Mesendoderm (in vitro differentiated cells): ENCODE data around the gene RBM4B.

Experiments
- DNase-seq: peaks from one replicate; pipeline ENCODE4 v3.0.0; 2013
- H2AK5ac ChIP-seq: 2 replicates; pipeline ENCODE4 v1.6.1; 2013; ENCODE audit warnings: low read length, inconsistent platforms
- H2BK120ac ChIP-seq: 2 replicates; pipeline ENCODE4 v1.6.1; 2013; ENCODE audit warnings: low read depth, mild to moderate bottlenecking, low read length, moderate library complexity, mixed read lengths
- H2BK15ac ChIP-seq: replicated peaks from 2 replicates; pipeline ENCODE4 v1.6.1; 2013; ENCODE audit warnings: low read depth, mild to moderate bottlenecking, moderate library complexity
- H2BK5ac ChIP-seq: 2 replicates; pipeline ENCODE4 v1.6.1; 2013; ENCODE audit warnings: low read length, inconsistent platforms
- H3K18ac ChIP-seq: 2 replicates; pipeline ENCODE4 v1.6.1; 2013; ENCODE audit warnings: mild to moderate bottlenecking, low read length, mixed read lengths
- H3K23ac ChIP-seq: one replicate; pipeline ENCODE4 v1.6.1; 2013; ENCODE audit warnings: low read length
- H3K27ac ChIP-seq: 2 replicates; pipeline ENCODE4 v1.5.1; 2013; ENCODE audit warnings: low read depth, mild to moderate bottlenecking, inconsistent platforms, low read length, moderate library complexity
- H3K27me3 ChIP-seq: 2 replicates; pipeline ENCODE4 v1.6.1; 2013; ENCODE audit warnings: low read length, control low read depth, mild to moderate bottlenecking, inconsistent platforms; ENCODE audit not compliant: insufficient read depth, poor library complexity
- H3K36me3 ChIP-seq: 2 replicates; pipeline ENCODE4 v1.6.1; 2013; ENCODE audit warnings: low read length, inconsistent platforms; ENCODE audit not compliant: control insufficient read depth, insufficient read depth
- H3K4ac ChIP-seq: one replicate; pipeline ENCODE4 v1.6.1; 2013; ENCODE audit warnings: low read depth, mild to moderate bottlenecking, low read length, moderate library complexity
- H3K4me1 ChIP-seq: 2 replicates; pipeline ENCODE4 v1.6.1; 2013; ENCODE audit warnings: low read depth, low read length, inconsistent platforms; ENCODE audit not compliant: control insufficient read depth
- H3K4me2 ChIP-seq: 2 replicates; pipeline ENCODE4 v1.6.1; 2013; ENCODE audit warnings: low read length
- H3K4me3 ChIP-seq: 2 replicates; pipeline ENCODE4 v1.5.1; 2013; ENCODE audit warnings: mild to moderate bottlenecking, low read length
- H3K56ac ChIP-seq: one replicate; pipeline ENCODE4 v1.6.1; 2013; ENCODE audit warnings: low read length
- H3K79me1 ChIP-seq: 2 replicates; pipeline ENCODE4 v1.6.1; 2013; ENCODE audit warnings: low read length, inconsistent platforms
- H3K79me2 ChIP-seq: 2 replicates; pipeline ENCODE4 v1.6.1; 2013; ENCODE audit warnings: mild to moderate bottlenecking, low read length; ENCODE audit not compliant: control insufficient read depth, insufficient read depth
- H3K9ac ChIP-seq: 2 replicates; pipeline ENCODE4 v1.6.1; 2013; ENCODE audit warnings: low read length, inconsistent platforms
- H4K5ac ChIP-seq: one replicate; pipeline ENCODE4 v1.6.1; 2013; ENCODE audit warnings: low read length
- H4K8ac ChIP-seq: one replicate; pipeline ENCODE4 v1.6.1; 2013; ENCODE audit warnings: low read depth, mild to moderate bottlenecking, control low read depth, low read length, moderate library complexity
- WGBS: extraction: QIAGEN DNeasy Blood & Tissue Kit; methylation state at CpG from one replicate; pipeline ENCODE4 v1.1.7; 2013; ENCODE audit warnings: low lambda C conversion rate, missing lambda C conversion rate; ENCODE audit not compliant: insufficient coverage; ENCODE audit errors: extremely low coverage; 5-methylcytosine and 5-hydroxymethylcytosine counted together

RBM4B gene

DNA sequence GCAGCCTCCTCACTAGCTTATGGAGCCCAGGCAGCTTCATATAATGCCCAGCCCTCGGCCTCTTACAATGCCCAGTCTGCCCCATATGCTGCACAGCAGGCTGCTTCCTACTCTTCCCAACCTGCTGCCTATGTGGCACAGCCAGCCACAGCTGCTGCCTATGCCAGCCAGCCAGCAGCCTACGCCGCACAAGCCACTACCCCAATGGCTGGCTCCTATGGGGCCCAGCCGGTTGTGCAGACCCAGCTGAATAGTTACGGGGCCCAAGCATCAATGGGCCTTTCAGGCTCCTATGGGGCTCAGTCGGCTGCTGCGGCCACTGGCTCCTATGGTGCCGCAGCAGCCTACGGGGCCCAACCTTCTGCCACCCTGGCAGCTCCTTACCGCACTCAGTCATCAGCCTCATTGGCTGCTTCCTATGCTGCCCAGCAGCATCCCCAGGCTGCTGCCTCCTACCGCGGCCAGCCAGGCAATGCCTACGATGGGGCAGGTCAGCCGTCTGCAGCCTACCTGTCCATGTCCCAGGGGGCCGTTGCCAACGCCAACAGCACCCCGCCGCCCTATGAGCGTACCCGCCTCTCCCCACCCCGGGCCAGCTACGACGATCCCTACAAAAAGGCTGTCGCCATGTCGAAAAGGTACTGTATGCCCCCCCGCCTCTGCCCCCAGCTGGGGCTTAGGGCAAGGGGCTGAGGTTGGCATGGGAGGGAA is 52.5 kb downstream of the RBM4B start:
- no peak for DNase-seq
- Histone ChIP-seq H2BK5ac (no peak overlapping the region), H3K79me2 (peaks cover 96% of the 10 kb centered on the region)

DNA sequence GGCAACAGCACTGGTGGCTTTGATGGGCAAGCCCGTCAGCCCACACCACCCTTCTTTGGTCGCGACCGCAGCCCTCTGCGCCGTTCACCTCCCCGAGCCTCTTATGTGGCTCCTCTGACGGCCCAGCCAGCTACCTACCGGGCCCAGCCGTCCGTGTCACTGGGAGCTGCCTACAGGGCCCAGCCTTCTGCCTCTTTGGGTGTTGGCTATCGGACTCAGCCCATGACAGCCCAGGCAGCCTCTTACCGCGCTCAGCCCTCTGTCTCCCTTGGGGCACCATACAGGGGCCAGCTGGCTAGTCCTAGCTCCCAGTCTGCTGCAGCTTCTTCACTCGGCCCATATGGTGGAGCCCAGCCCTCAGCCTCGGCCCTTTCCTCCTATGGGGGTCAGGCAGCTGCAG is 53.2 kb downstream of the RBM4B start:
- no CpG with 5 or more reads among the region's 16 CpGs for WGBS

More for the DNA sequence above, 52.5 kb downstream of the RBM4B start:
- no peak overlapping the region for H3K4me2 ChIP-seq
- H3K56ac ChIP-seq: no peak overlapping the region
- H3K36me3 ChIP-seq: peaks cover 36% of the 10 kb centered on the region
- no peak overlapping the region for H2AK5ac ChIP-seq
- H4K8ac ChIP-seq: no peak overlapping the region
- H3K18ac ChIP-seq: no peak overlapping the region
- H3K9ac ChIP-seq: no peak overlapping the region
- H3K79me1 ChIP-seq: peaks cover 36% of the 10 kb centered on the region
- no peak overlapping the region for H4K5ac ChIP-seq
- H3K4ac ChIP-seq: no peak overlapping the region
- no peak overlapping the region for H3K27ac ChIP-seq
- H3K4me1 ChIP-seq: no peaks in the 10 kb centered on the region
- no peaks in the 10 kb centered on the region for H3K27me3 ChIP-seq
- no peak overlapping the region for H3K23ac ChIP-seq
- no CpG with 5 or more reads among the region's 26 CpGs for WGBS
- H2BK120ac ChIP-seq: no peak overlapping the region
- no peak overlapping the region for H2BK15ac ChIP-seq
- H3K4me3 ChIP-seq: no peak overlapping the region

DNA sequence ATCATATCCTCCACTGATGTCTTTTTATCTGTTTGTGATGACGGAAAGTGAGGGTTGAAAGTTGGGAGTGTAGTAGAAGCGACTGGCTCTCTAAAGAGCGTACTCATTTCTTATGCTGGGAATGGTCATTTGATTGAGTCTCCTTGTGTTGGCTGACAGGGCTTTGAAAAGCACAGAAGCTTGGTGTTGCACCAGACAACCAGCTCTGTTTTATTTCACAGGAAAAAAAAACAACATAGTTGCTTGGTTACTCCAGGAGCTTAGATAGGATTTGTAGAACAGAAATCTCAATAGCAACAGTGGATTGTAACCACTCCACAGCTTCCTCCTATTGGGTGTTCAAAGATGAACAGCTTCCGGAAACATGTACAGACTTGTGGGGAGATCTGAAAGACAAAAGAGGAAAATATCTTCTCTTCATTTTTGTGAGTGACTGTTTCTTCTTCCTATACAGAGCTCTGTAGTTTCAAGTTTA is 58.6 kb downstream of the RBM4B start:
- WGBS: no CpG with 5 or more reads among the region's 4 CpGs
- Histone ChIP-seq H3K79me1 (peaks cover under 1% of the 10 kb centered on the region), H2BK120ac (no peak overlapping the region), H3K4me1 (peaks cover 4% of the 10 kb centered on the region), H3K18ac (no peak overlapping the region), H2BK5ac (no peak overlapping the region), H3K56ac (no peak overlapping the region), H2BK15ac (no peak overlapping the region), H3K9ac (peak overlapping the region; percentile 99), H3K27me3 (no peaks in the 10 kb centered on the region), H3K23ac (no peak overlapping the region), H3K4ac (no peak overlapping the region), H3K36me3 (peaks cover under 1% of the 10 kb centered on the region), H3K27ac (no peak overlapping the region), H2AK5ac (no peak overlapping the region), H3K4me3 (no peak overlapping the region), H4K5ac (no peak overlapping the region), H3K79me2 (peaks cover 72% of the 10 kb centered on the region), H4K8ac (no peak overlapping the region), H3K4me2 (peak overlapping the region; percentile 56)
- DNase-seq: peak; percentile 45

More for the DNA sequence above, 53.2 kb downstream of the RBM4B start:
- Histone ChIP-seq H3K18ac (no peak overlapping the region), H3K79me1 (peaks cover 33% of the 10 kb centered on the region), H3K27me3 (no peaks in the 10 kb centered on the region), H4K5ac (no peak overlapping the region), H3K23ac (no peak overlapping the region), H2BK15ac (no peak overlapping the region), H2AK5ac (no peak overlapping the region), H3K9ac (no peak overlapping the region), H3K4me2 (no peak overlapping the region), H3K4me3 (no peak overlapping the region), H3K79me2 (peaks cover 94% of the 10 kb centered on the region), H3K4ac (no peak overlapping the region), H2BK120ac (no peak overlapping the region), H2BK5ac (no peak overlapping the region), H3K4me1 (no peaks in the 10 kb centered on the region), H3K56ac (no peak overlapping the region), H4K8ac (no peak overlapping the region), H3K36me3 (peaks cover 34% of the 10 kb centered on the region), H3K27ac (no peak overlapping the region)
- no peak for DNase-seq

DNA sequence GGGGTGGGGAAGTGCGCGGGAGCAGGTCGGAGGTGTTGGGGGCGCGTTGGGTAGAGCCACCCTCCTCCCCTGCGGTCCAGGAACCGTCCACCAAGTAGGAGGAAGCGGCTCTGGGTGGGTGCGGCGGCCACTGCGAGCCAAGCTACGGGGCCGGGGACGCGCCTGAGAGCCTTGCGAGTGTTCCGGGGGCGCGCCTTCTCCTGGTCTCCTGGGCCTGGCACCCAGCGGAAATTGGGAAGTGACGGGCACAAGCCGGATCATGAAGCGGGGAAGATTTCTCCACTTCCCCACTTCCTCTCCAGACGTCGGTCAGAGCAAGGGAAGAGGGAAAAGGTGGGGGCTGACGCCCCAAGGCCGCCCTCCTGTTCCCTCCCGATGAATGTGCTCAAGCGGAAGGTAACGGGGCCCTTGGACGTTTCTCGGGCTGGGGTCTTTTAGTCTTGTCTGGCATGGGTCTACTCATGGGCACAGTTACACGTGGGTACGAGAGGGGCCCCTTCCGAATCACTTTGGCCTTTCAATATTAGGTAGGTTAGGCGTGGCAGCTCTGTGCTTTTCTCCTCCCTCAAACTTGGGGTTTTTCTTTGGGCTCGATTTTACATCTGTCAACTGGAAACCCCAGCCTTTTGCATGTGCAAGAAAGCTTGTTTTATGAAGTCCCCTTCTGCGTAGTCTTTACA is 60.4 kb downstream of the RBM4B start:
- Histone ChIP-seq H3K4ac (no peak overlapping the region), H2AK5ac (no peak overlapping the region), H3K9ac (peak overlapping the region; percentile 99), H3K23ac (peak overlapping the region; percentile 52), H3K4me2 (peak overlapping the region; percentile 56), H3K4me1 (peaks cover 4% of the 10 kb centered on the region), H3K36me3 (no peaks in the 10 kb centered on the region), H2BK5ac (no peak overlapping the region), H3K27me3 (no peaks in the 10 kb centered on the region), H2BK15ac (no peak overlapping the region), H3K79me1 (no peaks in the 10 kb centered on the region), H3K18ac (no peak overlapping the region), H4K5ac (no peak overlapping the region), H3K79me2 (peaks cover 54% of the 10 kb centered on the region), H3K4me3 (peak overlapping the region; percentile 99), H4K8ac (no peak overlapping the region), H3K27ac (no peak overlapping the region), H3K56ac (peak overlapping the region; percentile 100), H2BK120ac (no peak overlapping the region)
- no CpG with 5 or more reads among the region's 38 CpGs for WGBS
- DNase-seq: no peak

DNA sequence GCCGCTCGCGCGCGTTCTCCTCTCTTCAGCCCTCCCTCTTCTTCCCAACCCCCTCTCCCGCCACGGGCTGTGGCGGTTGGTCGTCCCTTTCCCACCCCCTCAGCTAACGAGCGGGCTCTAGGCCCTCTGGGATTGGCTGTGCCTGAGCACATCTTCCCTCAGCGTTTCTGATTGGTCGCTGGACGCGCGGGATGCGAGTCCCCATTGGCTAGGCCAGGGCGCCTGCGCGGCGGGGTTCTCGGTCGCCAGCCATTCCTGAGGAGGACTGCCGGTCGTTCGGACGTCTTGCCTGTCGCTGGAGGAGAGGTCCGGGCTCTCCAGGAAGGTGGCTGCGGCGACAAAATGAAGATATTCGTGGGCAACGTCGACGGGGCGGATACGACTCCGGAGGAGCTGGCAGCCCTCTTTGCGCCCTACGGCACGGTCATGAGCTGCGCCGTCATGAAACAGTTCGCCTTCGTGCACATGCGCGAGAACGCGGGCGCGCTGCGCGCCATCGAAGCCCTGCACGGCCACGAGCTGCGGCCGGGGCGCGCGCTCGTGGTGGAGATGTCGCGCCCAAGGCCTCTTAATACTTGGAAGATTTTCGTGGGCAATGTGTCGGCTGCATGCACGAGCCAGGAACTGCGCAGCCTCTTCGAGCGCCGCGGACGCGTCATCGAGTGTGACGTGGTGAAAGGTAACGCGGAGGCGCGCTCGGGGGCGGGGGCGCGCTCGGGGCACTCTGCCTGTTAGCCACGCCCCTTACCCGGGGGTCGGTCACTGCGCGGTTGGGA is 61.1 kb downstream of the RBM4B start, which contains the start of gene RBM14:
RBM14 (plus strand) TSS at position 252 of the 776 bp plus-strand sequence; CDS start at position 343, 91 bp downstream.
- H3K4me2 ChIP-seq: peak within 1 kb of the TSS; percentile 56
- H2BK15ac ChIP-seq: no peak within 1 kb of the TSS
- no peak within 1 kb of the TSS for H2BK120ac ChIP-seq
- peaks cover 4% of the 10 kb centered on the region for H3K4me1 ChIP-seq
- WGBS: no CpG with 5 or more reads among the region's 90 CpGs
- peak within 1 kb of the TSS; percentile 97 for H2BK5ac ChIP-seq
- no peaks in the 10 kb centered on the region for H3K27me3 ChIP-seq
- peak within 1 kb of the TSS; percentile 99 for H3K4me3 ChIP-seq
- peak within 1 kb of the TSS; percentile 74 for H3K4ac ChIP-seq
- peak within 1 kb of the TSS; percentile 99 for H3K9ac ChIP-seq
- peak within 1 kb of the TSS; percentile 88 for H3K27ac ChIP-seq
- H3K23ac ChIP-seq: peak within 1 kb of the TSS; percentile 52
- peak; percentile 100 for DNase-seq
- no peak within 1 kb of the TSS for H4K8ac ChIP-seq
- H3K79me2 ChIP-seq: peaks cover 46% of the 10 kb centered on the region
- no peak within 1 kb of the TSS for H4K5ac ChIP-seq
- H3K18ac ChIP-seq: peak within 1 kb of the TSS; percentile 94
- no peaks in the 10 kb centered on the region for H3K79me1 ChIP-seq
- peak within 1 kb of the TSS; percentile 83 for H2AK5ac ChIP-seq
- H3K36me3 ChIP-seq: no peaks in the 10 kb centered on the region
- peak within 1 kb of the TSS; percentile 100 for H3K56ac ChIP-seq
